Neural cell (in vitro differentiated cells): ENCODE measurements around the gene TBC1D9B. TPM values are rescaled to one million over a fixed set of nuclear protein-coding genes. Genes with fewer than 3 reads are reported as not detected.

Source experiments
- H2AFZ ChIP-seq: fragments of 200-600, 300-800 bp; sonication (generic), shearing (Covaris generic); 2 replicates; pipeline ENCODE4 v1.6.0; 2014; ENCODE audit warnings: low read depth, mild to moderate bottlenecking, antibody characterized with exemption, low read length, moderate library complexity
- H3F3A ChIP-seq: fragments of 200-600 bp; shearing (Covaris generic); 2 replicates; pipeline ENCODE4 v1.6.1; 2016; ENCODE audit warnings: mild to moderate bottlenecking, moderate library complexity, mixed read lengths, antibody characterized with exemption, low read length; ENCODE audit not compliant: insufficient read depth, poor library complexity, severe bottlenecking
- H3K27ac ChIP-seq: fragments of 200-600, 300-800 bp; sonication (generic), shearing (Covaris generic); 2 replicates; pipeline ENCODE4 v1.5.1; 2014; ENCODE audit warnings: mild to moderate bottlenecking, low read length, moderate library complexity
- H3K27me3 ChIP-seq: fragments of 300-800, 200-600 bp; sonication (generic), shearing (Covaris generic); 2 replicates; pipeline ENCODE4 v1.6.0; 2014; ENCODE audit warnings: mild to moderate bottlenecking, low read depth, low read length, moderate library complexity; ENCODE audit not compliant: insufficient read depth
- H3K36me3 ChIP-seq: fragments of 300-800, 200-600 bp; sonication (generic), shearing (Covaris generic); 2 replicates; pipeline ENCODE4 v1.5.1; 2014; ENCODE audit warnings: mild to moderate bottlenecking, antibody characterized with exemption, low read length, moderate library complexity; ENCODE audit not compliant: insufficient read depth
- H3K4me2 ChIP-seq: fragments of 300-800, 200-600 bp; sonication (generic), shearing (Covaris generic); 2 replicates; pipeline ENCODE4 v1.6.0; 2014; ENCODE audit warnings: mild to moderate bottlenecking, low read length
- H3K4me3 ChIP-seq: fragments of 300-800, 200-600 bp; sonication (generic), shearing (Covaris generic); 2 replicates; pipeline ENCODE4 v1.5.1; 2014; ENCODE audit warnings: mild to moderate bottlenecking, low read length, moderate library complexity
- H3K79me2 ChIP-seq: fragments of 200-600 bp; shearing (Covaris generic); replicated peaks from 2 replicates; pipeline ENCODE4 v1.6.0; 2014; ENCODE audit warnings: mild to moderate bottlenecking, low read length, moderate library complexity; ENCODE audit not compliant: insufficient read depth
- H3K9ac ChIP-seq: fragments of 300-800, 200-600 bp; sonication (generic), shearing (Covaris generic); 2 replicates; pipeline ENCODE4 v1.6.1; 2016; ENCODE audit warnings: mild to moderate bottlenecking, low read length, mixed read lengths
- H3K9me2 ChIP-seq: fragments of 200-600 bp; shearing (Covaris generic); 2 replicates; pipeline ENCODE4 v1.6.1; 2016; ENCODE audit warnings: mild to moderate bottlenecking, low read length, mixed read lengths; ENCODE audit not compliant: insufficient read depth
- H3K9me3 ChIP-seq: fragments of 200-600, 300-800 bp; sonication (generic), shearing (Covaris generic); 2 replicates; pipeline ENCODE4 v1.6.1; 2016; ENCODE audit warnings: mild to moderate bottlenecking, mixed run types, low read length, moderate library complexity, mixed read lengths
- H4K20me1 ChIP-seq: fragments of 200-600 bp; shearing (Covaris generic); 2 replicates; pipeline ENCODE4 v1.6.1; 2016; ENCODE audit warnings: mild to moderate bottlenecking, mixed run types; ENCODE audit not compliant: insufficient read depth
- CTCF ChIP-seq: fragments of 450-650 bp; IDR thresholded peaks from 2 replicates; pipeline ENCODE4 v1.5.1; 2014; ENCODE audit warnings: antibody characterized with exemption, mild to moderate bottlenecking, moderate library complexity; ENCODE audit not compliant: poor library complexity, severe bottlenecking
- EP300 ChIP-seq: fragments of 450-650 bp; conservative IDR thresholded peaks from 2 replicates; pipeline ENCODE4 v1.6.1; 2014; ENCODE audit warnings: antibody characterized with exemption, mild to moderate bottlenecking, moderate library complexity; ENCODE audit not compliant: poor library complexity, severe bottlenecking
- EZH2 ChIP-seq: fragments of 200-600, 300-800 bp; shearing (Covaris generic), sonication (generic); IDR thresholded peaks from 2 replicates; pipeline ENCODE4 v1.6.1; 2014; ENCODE audit warnings: antibody characterized with exemption, low read length, borderline replicate concordance, mild to moderate bottlenecking; ENCODE audit not compliant: insufficient read depth, poor library complexity, severe bottlenecking
- MXI1 ChIP-seq: fragments of 450-650 bp; conservative IDR thresholded peaks from 2 replicates; pipeline ENCODE4 v1.6.1; 2014; ENCODE audit warnings: antibody characterized with exemption, mild to moderate bottlenecking; ENCODE audit not compliant: poor library complexity, severe bottlenecking
- POLR2AphosphoS5 ChIP-seq: IDR thresholded peaks from 2 replicates; pipeline ENCODE4 v1.6.1; 2012
- RAD21 ChIP-seq: fragments of 450-650 bp; conservative IDR thresholded peaks from 2 replicates; pipeline ENCODE4 v1.6.1; 2014; ENCODE audit warnings: antibody characterized with exemption, mild to moderate bottlenecking, moderate library complexity
- SMC3 ChIP-seq: fragments of 450-650 bp; conservative IDR thresholded peaks from 2 replicates; pipeline ENCODE4 v1.6.1; 2014; ENCODE audit warnings: antibody characterized with exemption, mild to moderate bottlenecking, moderate library complexity; ENCODE audit not compliant: poor library complexity
- TAF1 ChIP-seq: IDR thresholded peaks from 2 replicates; pipeline ENCODE4 v1.6.1; 2012; ENCODE audit warnings: low read depth
- polyA plus RNA-seq: library from polyadenylated mRNA; depleted of rRNA; stranded (reverse); fragments of >200 nt; gene quantifications from 2 replicates; pipeline ENCODE4 v1.2.3, GENCODE V29; 2014
- TF ChIP-seq, protein P1 (sequence below): IDR thresholded peaks from 2 replicates; pipeline ENCODE4 v1.6.1; 2012; ENCODE audit warnings: borderline replicate concordance

The TBC1D9B gene
- polyA plus RNA-seq, 1 donor from 2014 or later: 50.7 TPM

- Histone ChIP-seq H3K36me3 (peaks cover 11% of the 10 kb centered on the region), H3K27ac (no peak overlapping the region), H3K4me2 (no peak overlapping the region), H3K4me3 (no peak overlapping the region), H3K9ac (no peak overlapping the region), H3F3A (no peaks in the 10 kb centered on the region), H3K79me2 (no peaks in the 10 kb centered on the region), H2AFZ (no peak overlapping the region), H4K20me1 (no peaks in the 10 kb centered on the region), H3K9me2 (no peaks in the 10 kb centered on the region), H3K9me3 (no peaks in the 10 kb centered on the region), H3K27me3 (no peaks in the 10 kb centered on the region)
- TF ChIP-seq MXI1 (no peak), EP300 (no peak), SMC3 (no peak)
These were observed 26.7 kb downstream of the TBC1D9B start for GRCh38 chr5:179880848-179881590.

DNA sequence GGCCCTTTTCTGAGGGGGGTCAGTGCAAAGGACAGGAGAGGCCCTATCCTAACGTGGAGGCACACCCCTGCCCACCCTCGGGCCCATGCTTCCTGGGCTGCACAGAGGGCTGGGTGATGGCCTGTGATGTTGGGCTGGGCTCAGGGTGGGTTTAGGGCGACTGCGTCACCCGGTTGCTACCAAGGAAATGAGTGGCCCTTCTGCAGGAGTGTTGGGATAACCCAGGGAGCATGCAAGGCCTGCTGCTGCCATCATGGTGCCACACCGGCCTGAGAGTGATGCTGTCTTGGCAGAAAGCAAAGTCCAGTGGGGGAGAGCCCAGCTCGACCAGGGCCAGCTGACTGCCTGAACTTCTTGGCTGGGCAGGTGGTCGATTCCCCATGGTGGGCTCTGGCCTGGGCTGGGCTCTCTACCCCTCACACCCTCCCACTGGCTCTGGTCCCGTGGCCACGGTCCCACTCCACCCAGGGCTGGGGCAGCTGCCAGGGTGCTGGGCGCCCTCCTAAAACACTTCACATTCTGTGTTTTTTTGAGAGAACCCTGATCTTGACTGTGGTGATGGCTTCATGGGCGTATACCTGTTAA, 27.5 kb downstream of the TBC1D9B start:
- Histone ChIP-seq H3K9me3 (no peaks in the 10 kb centered on the region), H3K79me2 (no peaks in the 10 kb centered on the region), H3K36me3 (peaks cover 11% of the 10 kb centered on the region), H2AFZ (no peak overlapping the region), H3K4me2 (no peak overlapping the region), H4K20me1 (no peaks in the 10 kb centered on the region), H3K9ac (no peak overlapping the region), H3K27me3 (no peaks in the 10 kb centered on the region), H3K27ac (no peak overlapping the region), H3K9me2 (no peaks in the 10 kb centered on the region), H3F3A (no peaks in the 10 kb centered on the region), H3K4me3 (no peak overlapping the region)
- TF ChIP-seq CTCF: no peak
- TF ChIP-seq POLR2AphosphoS5: no peak
- no peak for TF ChIP-seq SMC3
- no peak for TF ChIP-seq TAF1
- no peak for TF ChIP-seq RAD21
- no peak for TF ChIP-seq EZH2
- TF ChIP-seq MXI1: no peak
- TF ChIP-seq, protein P1, sequence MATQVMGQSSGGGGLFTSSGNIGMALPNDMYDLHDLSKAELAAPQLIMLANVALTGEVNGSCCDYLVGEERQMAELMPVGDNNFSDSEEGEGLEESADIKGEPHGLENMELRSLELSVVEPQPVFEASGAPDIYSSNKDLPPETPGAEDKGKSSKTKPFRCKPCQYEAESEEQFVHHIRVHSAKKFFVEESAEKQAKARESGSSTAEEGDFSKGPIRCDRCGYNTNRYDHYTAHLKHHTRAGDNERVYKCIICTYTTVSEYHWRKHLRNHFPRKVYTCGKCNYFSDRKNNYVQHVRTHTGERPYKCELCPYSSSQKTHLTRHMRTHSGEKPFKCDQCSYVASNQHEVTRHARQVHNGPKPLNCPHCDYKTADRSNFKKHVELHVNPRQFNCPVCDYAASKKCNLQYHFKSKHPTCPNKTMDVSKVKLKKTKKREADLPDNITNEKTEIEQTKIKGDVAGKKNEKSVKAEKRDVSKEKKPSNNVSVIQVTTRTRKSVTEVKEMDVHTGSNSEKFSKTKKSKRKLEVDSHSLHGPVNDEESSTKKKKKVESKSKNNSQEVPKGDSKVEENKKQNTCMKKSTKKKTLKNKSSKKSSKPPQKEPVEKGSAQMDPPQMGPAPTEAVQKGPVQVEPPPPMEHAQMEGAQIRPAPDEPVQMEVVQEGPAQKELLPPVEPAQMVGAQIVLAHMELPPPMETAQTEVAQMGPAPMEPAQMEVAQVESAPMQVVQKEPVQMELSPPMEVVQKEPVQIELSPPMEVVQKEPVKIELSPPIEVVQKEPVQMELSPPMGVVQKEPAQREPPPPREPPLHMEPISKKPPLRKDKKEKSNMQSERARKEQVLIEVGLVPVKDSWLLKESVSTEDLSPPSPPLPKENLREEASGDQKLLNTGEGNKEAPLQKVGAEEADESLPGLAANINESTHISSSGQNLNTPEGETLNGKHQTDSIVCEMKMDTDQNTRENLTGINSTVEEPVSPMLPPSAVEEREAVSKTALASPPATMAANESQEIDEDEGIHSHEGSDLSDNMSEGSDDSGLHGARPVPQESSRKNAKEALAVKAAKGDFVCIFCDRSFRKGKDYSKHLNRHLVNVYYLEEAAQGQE: no peak
- no peak for TF ChIP-seq EP300
